Measurements from ENCODE around the gene MED12L.

DNA sequence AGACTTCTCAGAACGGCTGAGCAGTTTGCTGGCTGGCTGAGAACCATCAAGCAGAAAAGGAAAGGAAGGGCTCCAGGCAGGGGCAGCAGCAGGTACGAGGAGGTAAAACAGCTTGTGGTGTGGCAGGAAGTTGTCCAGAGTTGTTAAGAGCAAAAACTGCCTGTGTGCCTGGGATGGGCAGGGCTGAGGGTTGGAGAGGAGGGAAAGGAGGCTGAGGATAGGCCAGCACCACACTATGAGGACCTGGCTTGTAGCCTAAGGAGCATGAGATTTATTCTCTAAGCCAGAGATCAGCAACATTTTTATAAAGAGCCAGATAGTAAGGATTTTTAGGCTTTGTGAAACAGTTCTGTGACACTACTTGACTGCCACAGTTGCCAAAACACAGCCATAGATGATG, 367.4 kb downstream of the MED12L start:
- TF ChIP-seq MYNN (tag by site-specific recombination; IDR thresholded peaks at IDR 0.05; ENCODE audit: borderline replicate concordance) (no peak), KLF16 (tag by site-specific recombination; IDR thresholded peaks at IDR 0.05) (no peak), SALL2 (tag by site-specific recombination; IDR thresholded peaks at IDR 0.05; ENCODE audit: borderline replicate concordance) (no peak), ZNF830 (tag by site-specific recombination; IDR thresholded peaks at IDR 0.05; ENCODE audit: low read depth) (no peak), ZNF335 (tag by site-specific recombination; conservative IDR thresholded peaks at IDR 0.05) (no peak), ZBTB8A (tag by site-specific recombination; IDR thresholded peaks at IDR 0.05) (no peak), ZNF747 (tag by site-specific recombination; IDR thresholded peaks at IDR 0.05) (no peak), YY1 (tag by site-specific recombination; IDR thresholded peaks at IDR 0.05) (no peak)
- TF ChIP-seq, protein P1, sequence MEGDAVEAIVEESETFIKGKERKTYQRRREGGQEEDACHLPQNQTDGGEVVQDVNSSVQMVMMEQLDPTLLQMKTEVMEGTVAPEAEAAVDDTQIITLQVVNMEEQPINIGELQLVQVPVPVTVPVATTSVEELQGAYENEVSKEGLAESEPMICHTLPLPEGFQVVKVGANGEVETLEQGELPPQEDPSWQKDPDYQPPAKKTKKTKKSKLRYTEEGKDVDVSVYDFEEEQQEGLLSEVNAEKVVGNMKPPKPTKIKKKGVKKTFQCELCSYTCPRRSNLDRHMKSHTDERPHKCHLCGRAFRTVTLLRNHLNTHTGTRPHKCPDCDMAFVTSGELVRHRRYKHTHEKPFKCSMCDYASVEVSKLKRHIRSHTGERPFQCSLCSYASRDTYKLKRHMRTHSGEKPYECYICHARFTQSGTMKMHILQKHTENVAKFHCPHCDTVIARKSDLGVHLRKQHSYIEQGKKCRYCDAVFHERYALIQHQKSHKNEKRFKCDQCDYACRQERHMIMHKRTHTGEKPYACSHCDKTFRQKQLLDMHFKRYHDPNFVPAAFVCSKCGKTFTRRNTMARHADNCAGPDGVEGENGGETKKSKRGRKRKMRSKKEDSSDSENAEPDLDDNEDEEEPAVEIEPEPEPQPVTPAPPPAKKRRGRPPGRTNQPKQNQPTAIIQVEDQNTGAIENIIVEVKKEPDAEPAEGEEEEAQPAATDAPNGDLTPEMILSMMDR (tag by site-specific recombination; IDR thresholded peaks at IDR 0.05): no peak
- TF ChIP-seq, protein P2, sequence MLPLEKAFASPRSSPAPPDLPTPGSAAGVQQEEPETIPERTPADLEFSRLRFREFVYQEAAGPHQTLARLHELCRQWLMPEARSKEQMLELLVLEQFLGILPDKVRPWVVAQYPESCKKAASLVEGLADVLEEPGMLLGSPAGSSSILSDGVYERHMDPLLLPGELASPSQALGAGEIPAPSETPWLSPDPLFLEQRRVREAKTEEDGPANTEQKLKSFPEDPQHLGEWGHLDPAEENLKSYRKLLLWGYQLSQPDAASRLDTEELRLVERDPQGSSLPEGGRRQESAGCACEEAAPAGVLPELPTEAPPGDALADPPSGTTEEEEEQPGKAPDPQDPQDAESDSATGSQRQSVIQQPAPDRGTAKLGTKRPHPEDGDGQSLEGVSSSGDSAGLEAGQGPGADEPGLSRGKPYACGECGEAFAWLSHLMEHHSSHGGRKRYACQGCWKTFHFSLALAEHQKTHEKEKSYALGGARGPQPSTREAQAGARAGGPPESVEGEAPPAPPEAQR (tag by site-specific recombination; IDR thresholded peaks at IDR 0.05): no peak

All from HEK293 (cell line).